RWPE2 (cell line): Measurements from ENCODE around the gene MCM9.

Experiments
- ATAC-seq: fragments of 200-7000 bp; cut with Tn5 transposase; 3 replicates; pipeline ENCODE4 v1.9.1; 2021; ENCODE audit warnings: low read depth
- DNase-seq: peaks from one replicate; pipeline ENCODE4 v3.0.0-alpha.2; 2020; ENCODE audit warnings: low spot score
- H3K27ac ChIP-seq: fragments of 450-650 bp; 2 replicates; pipeline ENCODE4 v1.5.1; 2017; ENCODE audit warnings: mild to moderate bottlenecking; ENCODE audit not compliant: poor library complexity, severe bottlenecking
- H3K27me3 ChIP-seq: fragments of 250-450 bp; sonication (Bioruptor Pico); 2 replicates; pipeline ENCODE4 v1.5.1; 2021; ENCODE audit warnings: mild to moderate bottlenecking, moderate library complexity; ENCODE audit not compliant: insufficient read depth, poor library complexity, severe bottlenecking
- H3K36me3 ChIP-seq: fragments of 250-450 bp; sonication (Bioruptor Pico); 2 replicates; pipeline ENCODE4 v1.5.1; 2020; ENCODE audit warnings: low read depth, mild to moderate bottlenecking, moderate library complexity
- H3K4me1 ChIP-seq: fragments of 250-450 bp; sonication (Bioruptor Pico); 2 replicates; pipeline ENCODE4 v1.5.1; 2021; ENCODE audit warnings: mild to moderate bottlenecking, moderate library complexity; ENCODE audit not compliant: insufficient read depth, poor library complexity, severe bottlenecking
- H3K4me3 ChIP-seq: fragments of 250-450 bp; sonication (Bioruptor Pico); 2 replicates; pipeline ENCODE4 v1.5.1; 2021; ENCODE audit warnings: mild to moderate bottlenecking, moderate library complexity; ENCODE audit not compliant: severe bottlenecking
- H3K9me3 ChIP-seq: fragments of 250-450 bp; sonication (Bioruptor Pico); 2 replicates; pipeline ENCODE4 v1.5.1; 2021; ENCODE audit warnings: mild to moderate bottlenecking, moderate library complexity; ENCODE audit not compliant: severe bottlenecking
- CTCF ChIP-seq: fragments of 450-650 bp; IDR thresholded peaks from one replicate; pipeline ENCODE4 v1.5.1; 2017; ENCODE audit warnings: mild to moderate bottlenecking, moderate library complexity; ENCODE audit not compliant: poor library complexity, severe bottlenecking

MCM9 gene

DNA sequence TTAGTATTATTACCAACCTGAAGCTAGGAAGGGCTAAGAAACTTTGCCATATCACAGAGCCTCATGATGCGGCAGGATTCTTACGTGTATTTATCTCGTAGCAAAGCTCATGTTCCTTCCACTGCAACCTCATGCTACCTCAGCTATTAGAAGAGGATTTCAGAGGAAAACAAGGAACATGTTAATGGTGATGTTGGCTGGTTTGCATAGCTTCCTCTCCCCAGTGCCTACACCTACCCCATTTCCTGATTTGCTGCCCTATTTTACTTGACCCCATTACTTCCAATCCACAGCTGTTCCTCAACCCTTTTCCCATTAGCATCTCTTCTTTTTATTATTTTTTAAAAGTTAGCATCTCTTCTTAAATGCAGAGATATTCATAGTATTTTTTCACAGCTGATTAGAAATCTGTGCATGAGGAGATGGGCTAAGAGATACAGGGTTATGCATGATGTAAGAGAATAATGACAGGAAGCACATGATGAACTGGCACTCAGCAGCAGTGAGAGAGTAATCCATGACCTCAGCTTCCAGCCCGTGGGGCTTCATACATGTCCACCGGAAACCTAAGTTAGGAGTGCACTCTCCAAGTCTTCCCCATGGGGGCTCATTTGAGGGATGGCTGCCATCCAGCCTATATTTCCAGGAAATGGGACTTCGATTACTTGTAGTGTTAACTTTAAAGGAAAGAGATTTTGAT, 147.1 kb downstream of the MCM9 start:
- H3K4me3 ChIP-seq: no peak overlapping the region
- H3K9me3 ChIP-seq: no peaks in the 10 kb centered on the region
- ATAC-seq (no peak), DNase-seq (no peak)
- H3K4me1 ChIP-seq: no peaks in the 10 kb centered on the region
- TF ChIP-seq CTCF: no peak
- no peaks in the 10 kb centered on the region for H3K36me3 ChIP-seq
- H3K27ac ChIP-seq: no peak overlapping the region
- no peaks in the 10 kb centered on the region for H3K27me3 ChIP-seq

- H3K9me3 ChIP-seq: no peaks in the 10 kb centered on the region
- no peaks in the 10 kb centered on the region for H3K36me3 ChIP-seq
- ATAC-seq: no peak
- H3K27ac ChIP-seq: no peak overlapping the region
- H3K4me1 ChIP-seq: no peaks in the 10 kb centered on the region
- H3K4me3 ChIP-seq: no peak overlapping the region
- no peak for TF ChIP-seq CTCF
- H3K27me3 ChIP-seq: no peaks in the 10 kb centered on the region
- no peak for DNase-seq
Measured at GRCh38 chr6:118786596-118787453, 148.1 kb downstream of the MCM9 start.

DNA sequence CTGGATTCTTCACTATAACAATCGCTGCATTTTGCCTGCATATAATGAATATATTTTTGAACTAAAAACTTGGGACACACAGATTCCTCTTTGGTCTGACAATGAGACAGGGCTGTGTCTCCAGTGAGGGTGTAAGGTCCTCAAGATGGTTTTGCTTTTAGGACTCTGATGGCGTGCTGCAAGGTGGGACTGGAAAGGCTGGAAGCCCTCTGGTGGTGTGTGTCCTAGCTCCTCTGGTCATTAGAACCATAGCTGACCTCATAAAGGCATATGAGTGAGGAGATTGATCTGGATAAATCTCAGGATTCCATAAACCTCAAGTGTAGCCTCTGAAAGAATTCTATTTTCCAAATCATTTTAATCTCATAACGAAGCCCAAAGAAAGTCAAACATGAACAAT, 149.4 kb downstream of the MCM9 start:
- Histone ChIP-seq H3K27me3 (no peaks in the 10 kb centered on the region), H3K36me3 (no peaks in the 10 kb centered on the region), H3K4me3 (no peak overlapping the region), H3K4me1 (no peaks in the 10 kb centered on the region), H3K9me3 (no peaks in the 10 kb centered on the region), H3K27ac (no peak overlapping the region)
- no peak for ATAC-seq
- no peak for DNase-seq
- TF ChIP-seq CTCF: no peak

GRCh38 chr6:118784641-118785164, 150.3 kb downstream of the MCM9 start:
- no peaks in the 10 kb centered on the region for H3K36me3 ChIP-seq
- no peak overlapping the region for H3K27ac ChIP-seq
- no peaks in the 10 kb centered on the region for H3K4me1 ChIP-seq
- no peaks in the 10 kb centered on the region for H3K9me3 ChIP-seq
- DNase-seq (no peak), ATAC-seq (no peak; the same call in 2 of the 3 replicates)
- H3K4me3 ChIP-seq: no peak overlapping the region
- TF ChIP-seq CTCF: no peak
- H3K27me3 ChIP-seq: no peaks in the 10 kb centered on the region
